Lung microvascular endothelial cell (primary cell): ENCODE data around the gene ADM5. TPM values are rescaled to one million over a fixed set of nuclear protein-coding genes. Genes with fewer than 3 reads are reported as not detected.

Experiments used
- DNase-seq, 2 donors: peaks; one replicate each; pipeline versions ENCODE4 v3.0.0 to v3.0.0-alpha.2; 2010; ENCODE audit warnings: low read depth in 2 of 2
- total RNA-seq: library from RNA; depleted of rRNA; stranded (reverse); fragments of >200 nt; gene quantifications from 2 replicates; pipeline ENCODE4 v1.2.1, GENCODE V29; 2014

ADM5 gene
- 0.22 and 0.40 TPM in 2 replicates for total RNA-seq

- DNase-seq: peak; percentile 39 to 49
Measured at GRCh38 chr19:49689133-49690078, at the start of gene ADM5. TSS of gene ADM5 (plus strand) at chr19:49689594. CDS start at chr19:49689838, 244 bp downstream.

- DNase-seq: peak; percentile 99 to 100
Measured at GRCh38 chr19:49640113-49640898, 49.1 kb upstream of the ADM5 start, which contains the start of gene RRAS. TSS of gene RRAS (minus strand) at chr19:49640143. CDS start at chr19:49640098, 45 bp downstream.

- DNase-seq: peak; percentile 100
Measured at GRCh38 chr19:49641688-49642491, 47.5 kb upstream of the ADM5 start, which contains the start of gene SCAF1. TSS of gene SCAF1 (plus strand) at chr19:49642209. CDS start at chr19:49645027, 2,818 bp downstream.

- peak in 1 of 2 donors; percentile 24 for DNase-seq
Measured at GRCh38 chr19:49642492-49643035, 46.8 kb upstream of the ADM5 start.

GRCh38 chr19:49643466-49643865, 45.9 kb upstream of the ADM5 start:
- DNase-seq: no peak

GRCh38 chr19:49645592-49645991, 43.8 kb upstream of the ADM5 start:
- no peak for DNase-seq

GRCh38 chr19:49645995-49646394, 43.4 kb upstream of the ADM5 start:
- DNase-seq: no peak

GRCh38 chr19:49646586-49646985, 42.8 kb upstream of the ADM5 start:
- DNase-seq: no peak

- no peak for DNase-seq
Measured at GRCh38 chr19:49651029-49651819, 38.2 kb upstream of the ADM5 start.

GRCh38 chr19:49651820-49652550, 37.4 kb upstream of the ADM5 start:
- DNase-seq: no peak

- DNase-seq: no peak
Measured at GRCh38 chr19:49652551-49653465, 36.6 kb upstream of the ADM5 start.

GRCh38 chr19:49653466-49653806, 36.0 kb upstream of the ADM5 start:
- no peak for DNase-seq

GRCh38 chr19:49654581-49654980, 34.8 kb upstream of the ADM5 start:
- DNase-seq: no peak

GRCh38 chr19:49655570-49656455, 33.6 kb upstream of the ADM5 start:
- DNase-seq: no peak

GRCh38 chr19:49656456-49657109, 32.8 kb upstream of the ADM5 start:
- DNase-seq: no peak

GRCh38 chr19:49657493-49658138, 31.8 kb upstream of the ADM5 start:
- DNase-seq: no peak
